ENCODE data around the gene RSL24D1. TPM values are rescaled to one million over a fixed set of nuclear protein-coding genes. Genes with fewer than 3 reads are reported as not detected.
A peak's percentile ranks its signal among the peaks of the same experiment; 100 is the strongest.

RSL24D1 gene
- total and polyA plus RNA-seq, 2 of the 13 experiments (the other 11 are each of a cell fraction or from before 2014, with no cell fraction given): 58.8 to 100.0 TPM

GRCh38 chr15:55234104-55234799 lies 37.5 kb upstream of the RSL24D1 start:
- ChIA-PET POLR2A (no interaction called here), CTCF (ENCODE audit: low intra/inter-chr PET ratio, low total read pairs) (interaction anchor here (0.8 kb wide), 1 partner anchor 56 kb away, joined by 3 read pairs; no protein-coding TSS in a partner anchor)
- H3K79me2 ChIP-seq (ENCODE audit: insufficient read depth, low read length): no peaks in the 10 kb centered on the region
- H3K4me3 ChIP-seq (replicated peaks in 1 of 3; ENCODE audit: insufficient read depth in 1 of 3, low read depth in 2 of 3, low read length in 3 of 3): peak overlapping the region in 2 of 3 experiments; percentile 7 to 10; a peak in 1 of 6 replicates
- peak overlapping the region; percentile 2; the same call in 1 of the 2 replicates for H3K9ac ChIP-seq (ENCODE audit: insufficient read depth, low read depth, low read length)
- no peaks in the 10 kb centered on the region for H4K20me1 ChIP-seq (ENCODE audit: insufficient read depth, low read length)
- ATAC-seq (peak; percentile 75), FAIRE-seq (peak; percentile 46), DNase-seq (ENCODE audit: low spot score) (peak; percentile 71)
- WGBS (ENCODE audit: low lambda C conversion rate): 28% methylated on average over 2 of the region's 2 CpGs
- no TSS peak for BruUV-seq (replicated peaks)
- intact Hi-C loops (cut with micrococcal nuclease; ENCODE audit: unreplicated experiment) (loop anchor here (2.0 kb wide), 1 partner anchor 17 kb away; no protein-coding TSS in a partner anchor), in situ Hi-C loops (cut with HindIII; ENCODE audit: extremely low pct_ligation_motif_present, low pct_unique_long_range_greater_than_20kb) (no loop called here)
- H3K9me3 ChIP-seq (ENCODE audit: low read length): no peaks in the 10 kb centered on the region
- H3K4me1 ChIP-seq (ENCODE audit: insufficient read depth, low read length): peaks cover 26% of the 10 kb centered on the region
- H3K27ac ChIP-seq (ENCODE audit: extremely low read length, insufficient read depth, low read length): peak overlapping the region; percentile 58
- peak overlapping the region; percentile 62 for H3K4me2 ChIP-seq (ENCODE audit: low read depth, low read length)
- H3K27me3 ChIP-seq (ENCODE audit: control insufficient read depth in 1 of 2, insufficient read depth in 2 of 2, low read length in 2 of 2): no peaks in the 10 kb centered on the region
- peak overlapping the region; percentile 59 for H2AFZ ChIP-seq (ENCODE audit: low read length)
- H3K36me3 ChIP-seq (replicated peaks in 1 of 2; ENCODE audit: control insufficient read depth in 1 of 2, insufficient read depth in 2 of 2, low read length in 2 of 2): no peaks in the 10 kb centered on the region
- TF ChIP-seq CBX5 (CRISPR knock-in tag; IDR thresholded peaks at IDR 0.05; ENCODE audit: borderline replicate concordance) (no peak), HNF4A (CRISPR knock-in tag; IDR thresholded peaks at IDR 0.05) (peak; percentile 34), MIXL1 (CRISPR knock-in tag; IDR thresholded peaks at IDR 0.05) (0 out of 2 replicates have a peak, but pooled peaks have one; percentile 12), ZBTB20 (CRISPR knock-in tag; IDR thresholded peaks at IDR 0.05; ENCODE audit: borderline replicate concordance, low read depth) (no peak), ZNF264 (CRISPR knock-in tag; IDR thresholded peaks at IDR 0.05) (no peak), ZNF557 (CRISPR knock-in tag; IDR thresholded peaks at IDR 0.05) (no peak), IKZF4 (CRISPR knock-in tag; IDR thresholded peaks at IDR 0.05; ENCODE audit: borderline replicate concordance, low read depth, not compliant biosample characterization) (no peak), MEIS1 (CRISPR knock-in tag; IDR thresholded peaks at IDR 0.05; ENCODE audit: borderline replicate concordance) (no peak), SIN3A (IDR thresholded peaks at IDR 0.05; ENCODE audit: borderline replicate concordance, low read depth, low read length) (no peak), ZMAT3 (CRISPR knock-in tag; conservative IDR thresholded peaks at IDR 0.05) (no peak), ZNF558 (CRISPR knock-in tag; IDR thresholded peaks at IDR 0.05; ENCODE audit: borderline replicate concordance) (no peak), PPARG (CRISPR knock-in tag; conservative IDR thresholded peaks at IDR 0.05) (peak; percentile 64), MED1 (CRISPR knock-in tag; IDR thresholded peaks at IDR 0.05) (0 out of 2 replicates have a peak, but pooled peaks have one; percentile 17), ZNF777 (CRISPR knock-in tag; IDR thresholded peaks at IDR 0.05) (no peak), ASH2L (IDR thresholded peaks at IDR 0.05; ENCODE audit: insufficient read length, low read depth, low read length) (peak; percentile 29), FOXA1 (IDR thresholded peaks at IDR 0.05) (no peak), FOXA1 (CRISPR knock-in tag; IDR thresholded peaks at IDR 0.05) (peak; percentile 14; the same call in 1 of the 2 replicates), NRL (CRISPR knock-in tag; IDR thresholded peaks at IDR 0.05; ENCODE audit: borderline replicate concordance) (no peak)
- TF ChIP-seq, protein P1, sequence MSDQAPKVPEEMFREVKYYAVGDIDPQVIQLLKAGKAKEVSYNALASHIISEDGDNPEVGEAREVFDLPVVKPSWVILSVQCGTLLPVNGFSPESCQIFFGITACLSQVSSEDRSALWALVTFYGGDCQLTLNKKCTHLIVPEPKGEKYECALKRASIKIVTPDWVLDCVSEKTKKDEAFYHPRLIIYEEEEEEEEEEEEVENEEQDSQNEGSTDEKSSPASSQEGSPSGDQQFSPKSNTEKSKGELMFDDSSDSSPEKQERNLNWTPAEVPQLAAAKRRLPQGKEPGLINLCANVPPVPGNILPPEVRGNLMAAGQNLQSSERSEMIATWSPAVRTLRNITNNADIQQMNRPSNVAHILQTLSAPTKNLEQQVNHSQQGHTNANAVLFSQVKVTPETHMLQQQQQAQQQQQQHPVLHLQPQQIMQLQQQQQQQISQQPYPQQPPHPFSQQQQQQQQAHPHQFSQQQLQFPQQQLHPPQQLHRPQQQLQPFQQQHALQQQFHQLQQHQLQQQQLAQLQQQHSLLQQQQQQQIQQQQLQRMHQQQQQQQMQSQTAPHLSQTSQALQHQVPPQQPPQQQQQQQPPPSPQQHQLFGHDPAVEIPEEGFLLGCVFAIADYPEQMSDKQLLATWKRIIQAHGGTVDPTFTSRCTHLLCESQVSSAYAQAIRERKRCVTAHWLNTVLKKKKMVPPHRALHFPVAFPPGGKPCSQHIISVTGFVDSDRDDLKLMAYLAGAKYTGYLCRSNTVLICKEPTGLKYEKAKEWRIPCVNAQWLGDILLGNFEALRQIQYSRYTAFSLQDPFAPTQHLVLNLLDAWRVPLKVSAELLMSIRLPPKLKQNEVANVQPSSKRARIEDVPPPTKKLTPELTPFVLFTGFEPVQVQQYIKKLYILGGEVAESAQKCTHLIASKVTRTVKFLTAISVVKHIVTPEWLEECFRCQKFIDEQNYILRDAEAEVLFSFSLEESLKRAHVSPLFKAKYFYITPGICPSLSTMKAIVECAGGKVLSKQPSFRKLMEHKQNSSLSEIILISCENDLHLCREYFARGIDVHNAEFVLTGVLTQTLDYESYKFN (CRISPR knock-in tag; conservative IDR thresholded peaks at IDR 0.05): peak; percentile 67
- TF ChIP-seq, protein P2, sequence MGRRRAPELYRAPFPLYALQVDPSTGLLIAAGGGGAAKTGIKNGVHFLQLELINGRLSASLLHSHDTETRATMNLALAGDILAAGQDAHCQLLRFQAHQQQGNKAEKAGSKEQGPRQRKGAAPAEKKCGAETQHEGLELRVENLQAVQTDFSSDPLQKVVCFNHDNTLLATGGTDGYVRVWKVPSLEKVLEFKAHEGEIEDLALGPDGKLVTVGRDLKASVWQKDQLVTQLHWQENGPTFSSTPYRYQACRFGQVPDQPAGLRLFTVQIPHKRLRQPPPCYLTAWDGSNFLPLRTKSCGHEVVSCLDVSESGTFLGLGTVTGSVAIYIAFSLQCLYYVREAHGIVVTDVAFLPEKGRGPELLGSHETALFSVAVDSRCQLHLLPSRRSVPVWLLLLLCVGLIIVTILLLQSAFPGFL (CRISPR knock-in tag; IDR thresholded peaks at IDR 0.05): no peak

Data from HepG2 (cell line).